Calu3 (cell line): Measurements from ENCODE around the gene TBC1D22B. TPM values are rescaled to one million over a fixed set of nuclear protein-coding genes. Genes with fewer than 3 reads are reported as not detected.

Experiments
- BruUV-seq: library from RNA; stranded (reverse); fragments of 400-500 nt; replicated peaks from 2 replicates; lab custom pipeline; 2021; lab: Mats Ljungman, UMichigan
- CTCF ChIA-PET: fragments of 300-600 bp; sonication (Branson Sonifier 250); formaldehyde crosslinking; loops from one replicate; lab custom pipeline; 2022; ENCODE audit warnings: antibody characterized with exemption; lab: Charles Lee
- DNase-seq: peaks from one replicate; pipeline ENCODE4 v3.0.0; 2022
- H3K27ac Mint-ChIP-seq: one replicate; pipeline ENCODE4 v1.8.0; 2022; ENCODE audit warnings: mixed read lengths; ENCODE audit not compliant: unreplicated experiment
- H3K27me3 Mint-ChIP-seq: one replicate; pipeline ENCODE4 v1.8.0; 2022; ENCODE audit warnings: mixed read lengths; ENCODE audit not compliant: unreplicated experiment
- H3K36me3 Mint-ChIP-seq: one replicate; pipeline ENCODE4 v1.8.0; 2022; ENCODE audit warnings: mild to moderate bottlenecking, moderate library complexity, mixed read lengths; ENCODE audit not compliant: insufficient read depth, unreplicated experiment
- H3K4me1 Mint-ChIP-seq: one replicate; pipeline ENCODE4 v1.8.0; 2022; ENCODE audit warnings: mild to moderate bottlenecking, low read depth, mixed read lengths; ENCODE audit not compliant: unreplicated experiment
- H3K4me3 Mint-ChIP-seq: one replicate; pipeline ENCODE4 v1.8.0; 2022; ENCODE audit warnings: mild to moderate bottlenecking, low read depth, moderate library complexity, mixed read lengths; ENCODE audit not compliant: unreplicated experiment
- H3K9me3 Mint-ChIP-seq: one replicate; pipeline ENCODE4 v1.8.0; 2022; ENCODE audit warnings: low read depth, mixed read lengths; ENCODE audit not compliant: unreplicated experiment
- CTCF ChIP-seq: fragments of 200-600 bp; IDR thresholded peaks from one replicate; pipeline ENCODE4 v1.8.0; 2022; ENCODE audit warnings: antibody characterized with exemption; ENCODE audit not compliant: unreplicated experiment
- intact Hi-C: fragments of 100-400 bp; cut with micrococcal nuclease; formaldehyde crosslinking; loops from one replicate; pipeline ENCODE4 v1.10.0; 2022; ENCODE audit not compliant: unreplicated experiment
- total RNA-seq: library from RNA; stranded (reverse); gene quantifications from 2 replicates; pipeline ENCODE4 v1.2.3, GENCODE V29; 2022

The TBC1D22B gene
- total RNA-seq, 1 experiment from 2014 or later, result 14.6 TPM

DNA sequence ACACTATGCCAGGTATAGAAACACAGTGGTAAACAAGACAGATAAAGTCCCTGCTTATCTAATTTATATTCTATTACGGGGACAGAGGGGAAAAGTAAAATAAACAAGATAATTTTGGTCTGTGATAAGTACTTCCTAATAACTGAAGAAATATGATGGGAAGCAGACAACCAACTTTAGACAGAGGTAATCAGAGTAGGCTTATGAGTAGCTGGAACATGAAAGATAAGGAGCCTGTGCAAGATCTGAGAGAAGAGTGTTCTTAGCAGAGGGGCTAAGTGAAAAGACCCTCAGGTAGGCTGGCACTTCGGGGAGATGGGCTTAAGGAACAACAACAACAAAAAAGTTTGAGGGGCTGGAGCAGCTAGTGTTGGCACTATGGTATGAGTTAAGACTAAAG, 100.3 kb downstream of the TBC1D22B start:
- intact Hi-C loops, result no loop called here
- no peak overlapping the region for H3K27ac Mint-ChIP-seq
- no peak for TF ChIP-seq CTCF
- peaks cover 20% of the 10 kb centered on the region for H3K36me3 Mint-ChIP-seq
- no peak for DNase-seq
- H3K27me3 Mint-ChIP-seq, result no peaks in the 10 kb centered on the region
- CTCF ChIA-PET, result interaction anchor here (0.6 kb wide), 1 partner anchor 327 kb away, joined by 5 read pairs; no protein-coding TSS in a partner anchor
- H3K4me1 Mint-ChIP-seq, result peaks cover 31% of the 10 kb centered on the region
- no peaks in the 10 kb centered on the region for H3K9me3 Mint-ChIP-seq
- no TSS peak for BruUV-seq
- no peak overlapping the region for H3K4me3 Mint-ChIP-seq

GRCh38 chr6:37359039-37359438, 101.5 kb downstream of the TBC1D22B start:
- H3K27ac Mint-ChIP-seq, result no peak overlapping the region
- H3K4me3 Mint-ChIP-seq, result no peak overlapping the region
- peaks cover 12% of the 10 kb centered on the region for H3K36me3 Mint-ChIP-seq
- intact Hi-C loops, result no loop called here
- H3K27me3 Mint-ChIP-seq, result no peaks in the 10 kb centered on the region
- BruUV-seq, result no TSS peak
- H3K9me3 Mint-ChIP-seq, result no peaks in the 10 kb centered on the region
- peaks cover 22% of the 10 kb centered on the region for H3K4me1 Mint-ChIP-seq
- no peak for TF ChIP-seq CTCF
- CTCF ChIA-PET, result no interaction called here
- no peak for DNase-seq

DNA sequence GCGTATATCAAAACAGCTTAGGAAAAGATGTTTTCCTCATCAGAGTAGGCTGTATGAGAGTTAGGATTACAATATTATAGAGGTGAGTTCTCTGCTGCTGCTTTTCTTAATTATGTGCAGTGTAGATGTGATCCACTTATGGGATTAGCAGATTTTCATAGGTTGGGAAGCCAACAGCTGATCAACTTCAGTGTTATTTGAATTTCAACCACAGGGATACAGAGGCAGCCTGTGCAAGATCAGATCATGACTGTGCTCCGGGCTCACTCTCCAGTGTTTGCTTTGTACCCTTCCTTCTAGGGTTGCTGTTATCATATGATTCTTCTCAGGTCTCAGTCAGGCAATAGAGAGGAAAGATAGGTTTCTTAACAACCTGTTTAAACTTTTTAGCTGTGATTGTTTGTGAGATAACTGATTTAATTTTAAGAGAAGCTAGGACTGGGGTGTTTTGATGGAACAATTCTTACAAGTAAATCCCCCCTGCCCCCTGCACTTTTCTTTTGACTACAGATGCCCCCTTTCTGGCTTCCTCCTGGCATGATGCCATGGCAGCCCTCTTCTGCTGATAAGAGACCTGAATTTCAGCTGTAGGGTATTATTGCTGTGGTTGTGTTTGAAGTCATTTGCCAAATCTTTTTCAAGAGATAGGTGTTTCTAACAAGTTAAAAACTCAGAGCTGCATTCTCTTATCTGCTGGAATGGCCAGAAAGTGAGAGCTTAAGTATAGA, 104.7 kb downstream of the TBC1D22B start:
- Mint-ChIP-seq H3K27me3 (no peaks in the 10 kb centered on the region), H3K27ac (no peak overlapping the region), H3K4me1 (peaks cover 13% of the 10 kb centered on the region), H3K9me3 (no peaks in the 10 kb centered on the region), H3K36me3 (no peaks in the 10 kb centered on the region), H3K4me3 (no peak overlapping the region)
- no peak for TF ChIP-seq CTCF
- DNase-seq, result no peak
- CTCF ChIA-PET, result no interaction called here
- no TSS peak for BruUV-seq
- intact Hi-C loops, result no loop called here

- intact Hi-C loops, result no loop called here
- no peak overlapping the region for H3K27ac Mint-ChIP-seq
- H3K4me1 Mint-ChIP-seq, result peaks cover 9% of the 10 kb centered on the region
- H3K36me3 Mint-ChIP-seq, result no peaks in the 10 kb centered on the region
- no peak for TF ChIP-seq CTCF
- CTCF ChIA-PET, result no interaction called here
- no peaks in the 10 kb centered on the region for H3K9me3 Mint-ChIP-seq
- no peak overlapping the region for H3K4me3 Mint-ChIP-seq
- H3K27me3 Mint-ChIP-seq, result no peaks in the 10 kb centered on the region
- no TSS peak for BruUV-seq
- DNase-seq, result no peak
Observed at GRCh38 chr6:37365791-37366190, 108.2 kb downstream of the TBC1D22B start.
